ENCODE measurements around the gene SPACA6.

SPACA6 gene

DNA sequence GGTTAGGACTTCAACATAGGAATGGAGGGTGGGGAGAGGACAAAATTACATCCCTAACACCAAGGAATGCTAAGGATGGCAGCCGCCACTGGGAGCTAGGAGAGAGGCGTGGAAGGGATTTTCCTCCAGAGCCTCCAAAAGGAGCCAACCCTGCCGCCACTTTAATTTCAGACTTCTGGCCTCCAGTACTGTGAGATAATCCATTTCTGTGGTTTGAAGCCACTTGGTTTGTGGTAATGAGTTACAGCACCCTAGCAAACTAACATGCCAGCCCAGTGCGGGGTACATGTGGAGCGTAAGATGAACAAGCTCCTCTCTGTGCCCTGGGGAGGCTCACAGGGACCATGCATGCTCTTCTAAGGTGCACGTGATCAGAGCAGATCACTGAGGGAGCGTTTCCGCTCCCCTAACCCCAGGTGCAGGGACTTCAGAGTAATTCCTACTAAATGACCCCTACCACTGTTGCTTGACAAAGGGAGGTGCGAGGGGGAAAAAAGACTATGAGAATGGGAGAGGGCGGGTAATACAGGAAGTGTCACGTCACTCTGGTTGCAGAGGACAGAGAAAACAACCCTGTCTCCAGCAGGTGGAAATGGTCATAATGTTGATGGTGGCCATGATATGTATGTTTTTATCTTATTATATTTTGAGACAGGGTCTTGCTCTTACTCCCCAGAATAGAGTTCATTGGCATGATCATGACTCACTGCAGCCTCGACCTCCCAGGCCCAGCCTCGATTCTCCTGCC, 46.5 kb downstream of the SPACA6 start:
- DNase-seq: no peak

GRCh38 chr19:51740356-51740755, 47.2 kb downstream of the SPACA6 start:
- DNase-seq: no peak

DNA sequence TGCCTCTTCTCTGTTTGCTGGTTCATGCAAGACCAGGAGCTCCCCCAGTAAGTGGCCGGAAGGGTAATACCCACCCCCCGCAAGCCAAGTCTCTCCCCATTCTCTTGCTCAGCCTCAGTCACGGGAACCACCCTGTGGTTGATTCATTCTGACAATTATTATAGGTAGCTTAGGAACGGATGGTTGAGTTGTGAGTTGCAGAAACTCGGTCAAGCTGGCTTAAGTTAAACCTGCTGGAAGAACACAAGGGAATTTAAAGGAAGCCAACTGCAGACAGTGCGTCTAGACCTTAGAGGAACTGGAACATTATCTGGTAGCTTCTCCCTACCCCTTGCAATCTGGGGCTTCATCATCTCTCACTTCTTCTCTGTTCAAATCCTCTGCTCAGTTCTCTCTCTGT, 49.7 kb downstream of the SPACA6 start:
- DNase-seq: no peak

DNA sequence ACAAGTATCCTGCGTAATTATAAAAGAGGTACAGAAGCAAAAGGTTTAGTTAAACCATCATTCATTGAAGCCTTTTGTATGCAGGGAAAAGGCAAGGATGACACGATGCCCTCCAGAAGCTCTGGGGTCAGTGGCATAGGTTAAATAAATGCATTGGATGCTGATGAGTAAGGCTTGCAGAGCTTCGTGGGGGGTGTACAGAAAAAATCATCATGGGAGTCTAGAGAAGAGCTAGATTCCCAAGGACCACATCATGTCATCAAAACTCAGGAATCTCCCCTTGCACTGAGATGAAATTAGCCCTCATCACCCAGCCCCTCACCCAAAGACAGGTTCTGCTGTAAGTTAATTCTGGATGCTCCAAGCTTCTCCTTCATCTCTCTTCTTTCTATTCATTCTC, 50.3 kb downstream of the SPACA6 start:
- no peak for DNase-seq

GRCh38 chr19:51746731-51747130, 53.6 kb downstream of the SPACA6 start:
- DNase-seq: no peak

DNA sequence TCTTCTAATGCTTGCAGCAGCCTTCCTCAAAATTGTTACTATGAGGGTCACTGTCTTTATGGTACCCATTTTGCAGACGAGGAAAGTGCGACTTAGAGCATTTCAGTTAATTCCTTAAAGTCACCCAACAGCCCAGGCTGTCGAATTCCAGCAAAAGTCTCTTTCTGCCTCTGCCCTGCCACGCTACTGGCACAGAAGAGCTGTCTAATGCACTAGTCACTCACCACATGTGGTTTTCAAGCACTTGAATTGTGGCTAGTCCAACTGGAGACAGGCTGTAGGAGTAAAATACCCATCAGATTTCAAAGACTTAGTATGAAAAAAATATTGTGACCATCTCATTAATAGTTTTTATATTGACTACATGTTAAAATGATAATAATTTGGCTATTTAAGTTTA, 56.8 kb downstream of the SPACA6 start:
- no peak for DNase-seq

GRCh38 chr19:51750400-51751094, 57.4 kb downstream of the SPACA6 start:
- no peak for DNase-seq

- DNase-seq: no peak
These were observed 58.5 kb downstream of the SPACA6 start, which contains the start of gene FPR1 for GRCh38 chr19:51751655-51752054. FPR1 (minus strand) TSS chr19:51751878; CDS start chr19:51746994, 4,884 bp downstream.

GRCh38 chr19:51754109-51754508, 61.0 kb downstream of the SPACA6 start:
- no peak for DNase-seq

- no peak for DNase-seq
These were observed 61.6 kb downstream of the SPACA6 start for GRCh38 chr19:51754770-51755169.

Data from NCI-H524 (cell line).